KMS-11 (cell line): Measurements from ENCODE around the gene HTR2A.

ENCODE experiments used
- H2AFZ ChIP-seq: fragments of 200-600 bp; sonication (generic); 2 replicates; pipeline ENCODE4 v1.6.1; 2016; ENCODE audit warnings: antibody characterized with exemption, mixed run types, low read depth
- H3K27ac ChIP-seq: fragments of 200-600 bp; sonication (generic); 2 replicates; pipeline ENCODE4 v1.6.1; 2016; ENCODE audit warnings: mild to moderate bottlenecking, mixed run types
- H3K27me3 ChIP-seq: fragments of 200-600 bp; sonication (generic); 2 replicates; pipeline ENCODE4 v1.6.1; 2017; ENCODE audit warnings: mild to moderate bottlenecking, low read depth, mixed run types, moderate library complexity; ENCODE audit not compliant: insufficient read depth
- H3K36me3 ChIP-seq: fragments of 200-600 bp; sonication (generic); 2 replicates; pipeline ENCODE4 v1.6.1; 2017; ENCODE audit warnings: mild to moderate bottlenecking, mixed run types; ENCODE audit not compliant: insufficient read depth
- H3K4me1 ChIP-seq: fragments of 200-600 bp; sonication (generic); 2 replicates; pipeline ENCODE4 v1.6.1; 2016; ENCODE audit warnings: mild to moderate bottlenecking, low read depth, mixed run types; ENCODE audit not compliant: poor library complexity, severe bottlenecking
- H3K4me2 ChIP-seq: fragments of 200-600 bp; sonication (generic); 2 replicates; pipeline ENCODE4 v1.7.0; 2016; ENCODE audit warnings: mild to moderate bottlenecking, mixed run types
- H3K4me3 ChIP-seq: fragments of 200-600 bp; sonication (generic); IDR thresholded peaks from 2 replicates; pipeline ENCODE4 v1.6.1; 2017; ENCODE audit warnings: low read depth, low read length, mixed read lengths; ENCODE audit not compliant: insufficient read depth
- H3K79me2 ChIP-seq: fragments of 200-600 bp; sonication (generic); 2 replicates; pipeline ENCODE4 v1.6.1; 2016; ENCODE audit warnings: low read depth, mixed run types; ENCODE audit not compliant: insufficient read depth
- H3K9ac ChIP-seq: fragments of 200-600 bp; sonication (generic); 2 replicates; pipeline ENCODE4 v1.6.1; 2016; ENCODE audit warnings: mild to moderate bottlenecking, mixed run types
- H4K20me1 ChIP-seq: fragments of 200-600 bp; sonication (generic); 2 replicates; pipeline ENCODE4 v1.6.1; 2016; ENCODE audit warnings: mild to moderate bottlenecking, mixed run types; ENCODE audit not compliant: insufficient read depth
- TF ChIP-seq, protein P1 (sequence below): fragments of 200-600 bp; sonication (generic); conservative IDR thresholded peaks from 2 replicates; pipeline ENCODE4 v1.6.1; 2017; ENCODE audit warnings: low read depth, mild to moderate bottlenecking, antibody characterized with exemption, low read length, moderate library complexity, mixed read lengths

The HTR2A gene

DNA sequence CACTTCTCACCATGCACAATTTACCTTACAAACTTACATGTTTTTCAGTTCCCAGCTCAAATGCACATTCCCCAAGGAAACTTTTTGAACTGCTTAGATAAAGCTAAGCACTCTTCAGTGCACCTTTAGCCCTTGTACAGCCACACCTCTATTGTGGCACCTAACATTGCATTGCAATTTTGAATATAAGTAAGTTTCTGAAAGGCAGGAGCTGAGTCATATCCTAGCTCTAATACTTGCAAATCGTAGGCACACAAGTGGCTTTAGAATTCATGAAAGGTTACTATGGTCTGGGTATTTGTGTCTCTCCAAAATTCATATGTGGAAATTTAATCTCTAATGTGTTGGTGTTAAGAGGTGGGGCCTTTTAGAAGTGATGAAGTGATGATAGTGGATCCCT is 95.0 kb downstream of the HTR2A start:
- H3K9ac ChIP-seq: no peak overlapping the region
- TF ChIP-seq, protein P1, sequence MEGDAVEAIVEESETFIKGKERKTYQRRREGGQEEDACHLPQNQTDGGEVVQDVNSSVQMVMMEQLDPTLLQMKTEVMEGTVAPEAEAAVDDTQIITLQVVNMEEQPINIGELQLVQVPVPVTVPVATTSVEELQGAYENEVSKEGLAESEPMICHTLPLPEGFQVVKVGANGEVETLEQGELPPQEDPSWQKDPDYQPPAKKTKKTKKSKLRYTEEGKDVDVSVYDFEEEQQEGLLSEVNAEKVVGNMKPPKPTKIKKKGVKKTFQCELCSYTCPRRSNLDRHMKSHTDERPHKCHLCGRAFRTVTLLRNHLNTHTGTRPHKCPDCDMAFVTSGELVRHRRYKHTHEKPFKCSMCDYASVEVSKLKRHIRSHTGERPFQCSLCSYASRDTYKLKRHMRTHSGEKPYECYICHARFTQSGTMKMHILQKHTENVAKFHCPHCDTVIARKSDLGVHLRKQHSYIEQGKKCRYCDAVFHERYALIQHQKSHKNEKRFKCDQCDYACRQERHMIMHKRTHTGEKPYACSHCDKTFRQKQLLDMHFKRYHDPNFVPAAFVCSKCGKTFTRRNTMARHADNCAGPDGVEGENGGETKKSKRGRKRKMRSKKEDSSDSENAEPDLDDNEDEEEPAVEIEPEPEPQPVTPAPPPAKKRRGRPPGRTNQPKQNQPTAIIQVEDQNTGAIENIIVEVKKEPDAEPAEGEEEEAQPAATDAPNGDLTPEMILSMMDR: no peak
- H3K4me2 ChIP-seq: no peak overlapping the region
- H2AFZ ChIP-seq: no peak overlapping the region
- H4K20me1 ChIP-seq: no peaks in the 10 kb centered on the region
- no peaks in the 10 kb centered on the region for H3K4me1 ChIP-seq
- no peak overlapping the region for H3K4me3 ChIP-seq
- H3K27me3 ChIP-seq: no peaks in the 10 kb centered on the region
- no peak overlapping the region for H3K27ac ChIP-seq
- no peaks in the 10 kb centered on the region for H3K36me3 ChIP-seq
- no peaks in the 10 kb centered on the region for H3K79me2 ChIP-seq

DNA sequence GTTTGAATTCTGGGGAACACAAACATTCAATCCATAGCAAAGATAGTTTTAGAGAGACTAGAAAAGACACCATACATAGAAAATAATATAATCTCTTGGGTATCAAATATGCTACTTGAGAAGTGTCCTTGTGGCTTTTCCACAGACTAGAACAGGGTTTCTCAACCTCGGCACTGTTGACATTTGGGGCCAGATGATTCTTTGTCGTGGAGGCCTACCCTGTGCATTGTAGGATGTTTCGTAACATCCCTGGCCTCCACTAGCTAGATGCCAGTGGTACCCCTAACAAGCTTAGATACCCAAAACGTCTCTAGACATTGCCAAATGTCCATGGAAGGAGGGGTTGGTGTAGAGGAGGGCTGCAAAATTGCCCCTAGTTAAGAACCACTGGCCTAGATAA is 97.7 kb downstream of the HTR2A start:
- Histone ChIP-seq H3K79me2 (peaks cover 4% of the 10 kb centered on the region; the same call in 1 of the 2 replicates), H4K20me1 (no peaks in the 10 kb centered on the region), H3K4me3 (no peak overlapping the region), H3K4me1 (no peaks in the 10 kb centered on the region), H2AFZ (no peak overlapping the region), H3K9ac (no peak overlapping the region), H3K27me3 (no peaks in the 10 kb centered on the region), H3K36me3 (no peaks in the 10 kb centered on the region), H3K27ac (no peak overlapping the region), H3K4me2 (no peak overlapping the region)
- TF ChIP-seq, protein P1: no peak

DNA sequence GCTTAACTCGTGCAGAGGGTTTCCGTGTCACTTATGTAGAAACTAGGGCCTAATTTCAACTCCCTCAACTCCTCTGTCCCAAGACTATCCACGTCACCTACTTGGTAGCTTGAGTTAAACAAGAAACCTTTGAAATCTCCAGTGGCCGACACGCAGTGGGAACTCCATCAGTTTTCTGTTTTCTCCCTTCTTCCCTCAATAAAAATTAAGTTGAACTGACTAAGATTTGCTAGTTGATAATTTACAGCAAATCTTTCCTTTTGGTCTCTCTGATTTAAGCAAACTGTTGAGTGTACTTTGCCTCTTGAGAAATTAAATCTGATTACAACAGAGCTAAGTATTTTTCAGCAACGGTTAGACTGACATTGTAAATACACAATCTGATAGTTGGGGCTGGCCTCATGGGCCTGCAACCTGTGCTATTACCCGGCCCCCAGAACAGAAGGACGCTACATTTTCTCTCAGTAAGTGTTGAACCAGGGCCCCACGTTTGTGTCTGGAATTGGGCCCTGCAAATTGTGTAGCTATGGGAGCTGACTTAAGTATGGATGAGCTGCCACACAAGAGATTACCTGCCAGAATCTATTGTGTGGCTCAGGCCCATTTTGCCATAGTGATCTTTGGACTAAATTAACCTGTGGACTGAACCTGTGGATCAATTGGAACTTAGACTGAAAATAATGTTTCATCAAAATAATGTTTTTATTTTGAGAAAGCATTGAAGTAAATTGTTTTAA is 99.2 kb downstream of the HTR2A start:
- TF ChIP-seq, protein P1: no peak
- peak overlapping the region; percentile 88; the same call in 1 of the 2 replicates for H3K9ac ChIP-seq
- H3K36me3 ChIP-seq: no peaks in the 10 kb centered on the region
- peak overlapping the region; percentile 68; the same call in 1 of the 2 replicates for H3K27ac ChIP-seq
- no peak overlapping the region for H3K4me3 ChIP-seq
- H4K20me1 ChIP-seq: no peaks in the 10 kb centered on the region
- H2AFZ ChIP-seq: peak overlapping the region; percentile 88
- H3K27me3 ChIP-seq: no peaks in the 10 kb centered on the region
- no peaks in the 10 kb centered on the region for H3K4me1 ChIP-seq
- H3K79me2 ChIP-seq: peaks cover 4% of the 10 kb centered on the region; the same call in 1 of the 2 replicates
- H3K4me2 ChIP-seq: peak overlapping the region; percentile 29; the same call in 1 of the 2 replicates

DNA sequence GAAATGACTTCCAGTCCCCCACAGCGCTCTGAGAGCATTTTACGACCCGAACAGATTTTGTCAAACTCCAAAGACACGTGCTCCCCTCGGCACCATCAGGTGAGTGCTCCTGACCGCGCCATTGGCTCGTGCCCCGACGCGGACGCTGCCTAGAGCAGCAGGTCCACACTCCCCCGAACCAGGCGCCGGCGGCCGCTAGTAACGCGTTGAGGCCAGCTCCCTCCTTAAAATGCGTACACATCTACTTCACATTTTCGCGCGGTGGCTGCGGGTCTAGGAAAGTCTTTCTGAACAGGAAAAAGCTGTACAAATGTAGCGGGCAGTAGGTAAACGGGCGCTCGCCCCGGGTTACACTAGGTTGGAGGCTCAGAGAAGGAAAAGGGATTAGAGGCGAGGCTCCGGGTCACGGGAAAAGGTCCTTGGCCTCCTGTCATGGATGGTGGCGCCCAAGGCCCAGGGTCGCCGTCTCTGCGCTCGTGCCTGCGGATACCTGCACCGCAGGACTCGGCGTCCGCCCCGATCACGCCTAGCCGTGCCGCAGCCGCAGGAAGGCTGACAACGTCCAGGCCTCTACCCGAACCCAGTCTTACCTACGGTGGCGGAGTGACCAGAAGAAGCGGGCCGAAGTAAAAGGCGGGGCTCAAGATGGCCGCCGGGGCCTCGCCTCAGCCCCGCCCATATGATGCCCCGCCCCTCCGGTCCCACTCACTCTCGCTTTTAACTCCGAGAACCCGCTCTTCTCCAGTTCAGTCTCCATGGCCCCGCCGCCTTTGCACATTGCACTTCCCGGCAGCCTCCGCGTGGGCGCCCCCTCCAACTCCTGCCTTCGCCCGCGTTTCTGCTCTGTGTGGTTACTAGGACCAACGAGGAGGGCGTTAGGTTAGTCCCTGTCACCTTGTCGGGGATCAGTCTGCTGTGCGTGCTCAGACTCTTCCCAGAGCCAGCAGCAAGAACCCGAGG is 100.1 kb downstream of the HTR2A start, which contains the start of gene ESD:
Gene ESD (minus strand): TSS at position 647 of the 960 bp plus-strand sequence. CDS start 5,748 bp downstream, outside the sequence.
- H3K79me2 ChIP-seq: peaks cover 4% of the 10 kb centered on the region; the same call in 1 of the 2 replicates
- TF ChIP-seq, protein P1: no peak

More for the DNA sequence above, 100.1 kb downstream of the HTR2A start, which contains the start of gene ESD:
- peak within 1 kb of the TSS; percentile 68 for H3K27ac ChIP-seq
- H3K4me2 ChIP-seq: peak within 1 kb of the TSS; percentile 29
- H3K9ac ChIP-seq: peak within 1 kb of the TSS; percentile 88
- no peaks in the 10 kb centered on the region for H3K27me3 ChIP-seq
- H3K36me3 ChIP-seq: no peaks in the 10 kb centered on the region
- no peak within 1 kb of the TSS for H3K4me3 ChIP-seq
- H4K20me1 ChIP-seq: no peaks in the 10 kb centered on the region
- H2AFZ ChIP-seq: peak within 1 kb of the TSS; percentile 88
- H3K4me1 ChIP-seq: no peaks in the 10 kb centered on the region
